GM23338 (cell line): ENCODE measurements around the gene LGR5. TPM values are rescaled to one million over a fixed set of nuclear protein-coding genes. Genes with fewer than 3 reads are reported as not detected.

Experiments
- ATAC-seq: fragments of 200-7000 bp; cut with Tn5 transposase; 3 replicates; pipeline ENCODE4 v1.9.1; 2020
- DNase-seq: peaks from one replicate; pipeline ENCODE4 v3.0.0-alpha.2; 2015; ENCODE audit warnings: low spot score
- H2AFZ ChIP-seq: fragments of 200-600 bp; sonication (generic); 2 replicates; pipeline ENCODE4 v1.8.0; 2016; ENCODE audit warnings: antibody characterized with exemption, mild to moderate bottlenecking, moderate library complexity
- H3F3A ChIP-seq: fragments of 200-600 bp; sonication (generic); replicated peaks from 2 replicates; pipeline ENCODE4 v1.8.0; 2017; ENCODE audit warnings: antibody characterized with exemption, mixed run types, low read depth
- H3K27ac ChIP-seq: fragments of 200-600 bp; sonication (generic); 2 replicates; pipeline ENCODE4 v1.6.1; 2016; ENCODE audit warnings: low read depth
- H3K27me3 ChIP-seq: fragments of 200-600 bp; sonication (generic); 2 replicates; pipeline ENCODE4 v1.8.0; 2016; ENCODE audit warnings: mild to moderate bottlenecking, mixed run types, moderate library complexity; ENCODE audit not compliant: insufficient read depth
- H3K36me3 ChIP-seq: fragments of 200-600 bp; sonication (generic); 2 replicates; pipeline ENCODE4 v1.8.0; 2016; ENCODE audit warnings: mild to moderate bottlenecking; ENCODE audit not compliant: insufficient read depth
- H3K4me1 ChIP-seq: fragments of 200-600 bp; sonication (generic); 2 replicates; pipeline ENCODE4 v1.8.0; 2016; ENCODE audit warnings: mild to moderate bottlenecking, moderate library complexity; ENCODE audit not compliant: insufficient read depth
- H3K4me2 ChIP-seq: fragments of 200-600 bp; sonication (generic); 2 replicates; pipeline ENCODE4 v1.7.1; 2017; ENCODE audit warnings: mixed run types
- H3K4me3 ChIP-seq: fragments of 200-600 bp; sonication (generic); 2 replicates; pipeline ENCODE4 v1.6.1; 2016; ENCODE audit warnings: mixed run types
- H3K79me2 ChIP-seq: fragments of 200-600 bp; sonication (generic); replicated peaks from 2 replicates; pipeline ENCODE4 v1.8.0; 2017; ENCODE audit warnings: mild to moderate bottlenecking; ENCODE audit not compliant: insufficient read depth
- H3K9me2 ChIP-seq: fragments of 200-600 bp; sonication (generic); 2 replicates; pipeline ENCODE4 v1.8.0; 2017; ENCODE audit not compliant: insufficient read depth
- H4K20me1 ChIP-seq: fragments of 200-600 bp; sonication (generic); replicated peaks from 2 replicates; pipeline ENCODE4 v1.8.0; 2017; ENCODE audit warnings: mild to moderate bottlenecking; ENCODE audit not compliant: insufficient read depth
- H3K27ac Mint-ChIP-seq: 2 replicates; pipeline ENCODE4 v1.8.0; 2020; ENCODE audit warnings: inconsistent platforms, mild to moderate bottlenecking, moderate library complexity, mixed read lengths
- H3K27me3 Mint-ChIP-seq: 3 replicates; pipeline ENCODE4 v1.8.0; 2022; ENCODE audit warnings: low read depth, mild to moderate bottlenecking, moderate library complexity, mixed read lengths, inconsistent platforms; ENCODE audit not compliant: insufficient read depth, poor library complexity
- H3K36me3 Mint-ChIP-seq: 3 replicates; pipeline ENCODE4 v1.8.0; 2021; ENCODE audit warnings: low read depth, mild to moderate bottlenecking, inconsistent platforms, moderate library complexity, mixed read lengths
- H3K4me1 Mint-ChIP-seq: 3 replicates; pipeline ENCODE4 v1.8.0; 2020; ENCODE audit warnings: mild to moderate bottlenecking, inconsistent platforms, mixed read lengths
- H3K4me3 Mint-ChIP-seq: 3 replicates; pipeline ENCODE4 v1.8.0; 2021; ENCODE audit warnings: moderate library complexity, mild to moderate bottlenecking, inconsistent platforms, mixed read lengths
- H3K9me3 Mint-ChIP-seq: 3 replicates; pipeline ENCODE4 v1.8.0; 2020; ENCODE audit warnings: moderate library complexity, mild to moderate bottlenecking, inconsistent platforms, mixed read lengths
- CREB1 ChIP-seq: fragments of 250-450 bp; sonication (Bioruptor Pico); IDR thresholded peaks from 2 replicates; pipeline ENCODE4 v1.5.0; 2020; ENCODE audit warnings: low read depth, mild to moderate bottlenecking, moderate library complexity
- ETS1 ChIP-seq: IDR thresholded peaks from 2 replicates; pipeline ENCODE4 v1.6.1; 2016; ENCODE audit warnings: antibody characterized with exemption
- EZH2 ChIP-seq: fragments of 200-600 bp; sonication (generic); IDR thresholded peaks from one replicate; pipeline ENCODE4 v1.8.0; 2017; ENCODE audit warnings: antibody characterized with exemption, mild to moderate bottlenecking, low read depth; ENCODE audit not compliant: unreplicated experiment
- EZH2phosphoT487 ChIP-seq: fragments of 200-600 bp; sonication (generic); IDR thresholded peaks from one replicate; pipeline ENCODE4 v1.8.1; 2018; ENCODE audit warnings: antibody characterized with exemption; ENCODE audit not compliant: unreplicated experiment
- JUNB ChIP-seq: IDR thresholded peaks from one replicate; pipeline ENCODE4 v1.6.1; 2016; ENCODE audit warnings: antibody characterized with exemption; ENCODE audit not compliant: unreplicated experiment
- NANOG ChIP-seq: IDR thresholded peaks from 2 replicates; pipeline ENCODE4 v1.6.1; 2016; ENCODE audit warnings: antibody characterized with exemption, borderline replicate concordance
- POLR2AphosphoS5 ChIP-seq: IDR thresholded peaks from 2 replicates; pipeline ENCODE4 v1.6.1; 2016; ENCODE audit warnings: antibody characterized with exemption, low read depth
- REST ChIP-seq: IDR thresholded peaks from one replicate; pipeline ENCODE4 v1.6.1; 2018; ENCODE audit warnings: antibody characterized with exemption; ENCODE audit not compliant: unreplicated experiment
- STAT1 ChIP-seq: IDR thresholded peaks from one replicate; pipeline ENCODE4 v1.6.1; 2016; ENCODE audit warnings: antibody characterized with exemption; ENCODE audit not compliant: unreplicated experiment
- ZNF331 ChIP-seq: fragments of 250-450 bp; sonication (Bioruptor Pico); IDR thresholded peaks from 2 replicates; pipeline ENCODE4 v1.5.0; 2020; ENCODE audit warnings: low read depth, mild to moderate bottlenecking, moderate library complexity
- ZNF462 ChIP-seq: fragments of 250-450 bp; sonication (Bioruptor Pico); IDR thresholded peaks from 2 replicates; pipeline ENCODE4 v1.5.0; 2020; ENCODE audit warnings: mild to moderate bottlenecking, moderate library complexity
- polyA plus RNA-seq: library from polyadenylated mRNA; unstranded; fragments of >200 nt; fragmentation: Nextera tagmentation; extraction: Ambion mirVana; gene quantifications from 2 replicates; pipeline ENCODE4 v1.2.1, GENCODE V29; 2016
- total RNA-seq: library from RNA; depleted of rRNA; stranded (reverse); fragments of >200 nt; shearing (Covaris generic); gene quantifications from 2 replicates; pipeline ENCODE4 v1.2.3, GENCODE V29; 2014

The LGR5 gene
- total and polyA plus RNA-seq, 2 experiments from 2014 or later, result 0.17 to 0.26 TPM

DNA sequence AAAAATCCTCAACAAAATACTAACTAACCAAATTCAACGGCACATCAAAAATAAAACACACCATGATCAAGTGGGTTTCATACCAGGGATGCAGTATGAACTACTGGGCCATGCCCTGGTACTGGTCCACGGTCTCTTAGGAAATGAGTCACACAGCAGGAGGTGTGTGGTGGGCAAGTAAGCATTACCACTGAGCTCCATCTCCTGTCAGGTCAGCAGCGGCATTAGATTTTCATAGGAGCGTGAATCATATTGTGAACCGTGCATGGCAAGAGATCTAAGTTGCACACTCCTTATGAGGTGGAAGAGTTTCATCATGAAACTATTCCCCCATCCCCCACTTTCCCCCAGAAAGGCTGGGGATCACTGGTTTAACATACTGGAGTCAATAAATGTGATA lies 6.7 kb upstream of the LGR5 start (continued):
- TF ChIP-seq STAT1 (no peak), NANOG (no peak), ZNF462 (CRISPR knock-in tag) (no peak), EZH2 (no peak), CREB1 (CRISPR knock-in tag) (no peak), JUNB (no peak)

- Histone ChIP-seq H3K27me3 (peaks cover 55% of the 10 kb centered on the region), H3K36me3 (peaks cover 10% of the 10 kb centered on the region; the same call in 1 of the 2 replicates), H2AFZ (no peak overlapping the region), H3F3A (no peaks in the 10 kb centered on the region), H3K4me1 (peaks cover 23% of the 10 kb centered on the region), H3K79me2 (no peaks in the 10 kb centered on the region), H4K20me1 (no peaks in the 10 kb centered on the region), H3K4me2 (no peak overlapping the region), H3K4me3 (no peak overlapping the region), H3K27ac (no peak overlapping the region), H3K9me2 (peaks cover 4% of the 10 kb centered on the region; the same call in 1 of the 2 replicates)
- no peak overlapping the region for H3K4me3 Mint-ChIP-seq
- DNase-seq (no peak), ATAC-seq (no peak)
- H3K27ac Mint-ChIP-seq, result no peak overlapping the region
- peaks cover 15% of the 10 kb centered on the region; the same call in 2 of the 3 replicates for H3K4me1 Mint-ChIP-seq
- H3K36me3 Mint-ChIP-seq, result peaks cover 14% of the 10 kb centered on the region
- peaks cover 34% of the 10 kb centered on the region for H3K9me3 Mint-ChIP-seq
- H3K27me3 Mint-ChIP-seq, result peaks cover 45% of the 10 kb centered on the region
- TF ChIP-seq EZH2 (no peak), POLR2AphosphoS5 (no peak), NANOG (no peak), CREB1 (CRISPR knock-in tag) (no peak), STAT1 (no peak), JUNB (no peak), ZNF331 (no peak), EZH2phosphoT487 (no peak), ETS1 (no peak), REST (no peak)
Measured at GRCh38 chr12:71436696-71437095, 2.9 kb upstream of the LGR5 start.
